ENCODE measurements around the gene ELMO1.

The ELMO1 gene

DNA sequence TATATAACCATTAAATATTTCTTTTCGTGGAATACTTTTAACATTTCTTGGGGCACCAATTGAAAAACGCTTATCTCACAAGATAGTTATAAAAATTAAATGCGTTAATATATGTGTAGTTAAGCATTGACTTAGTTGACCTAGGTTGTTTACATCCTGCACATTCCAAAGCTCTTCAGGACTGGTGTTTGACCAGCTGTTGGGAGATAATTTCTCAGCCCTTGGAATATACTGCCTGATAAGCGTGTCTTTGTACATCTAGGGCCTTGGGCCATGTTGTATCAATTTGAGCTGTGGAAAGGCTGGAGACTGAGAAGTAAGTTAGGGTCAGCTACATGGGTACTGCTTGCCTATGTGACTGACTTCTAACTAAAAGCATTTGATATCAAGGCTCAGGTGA lies 634.4 kb downstream of the ELMO1 start:
- DNase-seq (ENCODE audit: low spot score): no peak
- in situ Hi-C loops (cut with MboI; ENCODE audit: low pct_unique_long_range_greater_than_20kb, low sequenced_read_pairs, unreplicated experiment): no loop called here
- TF ChIP-seq, protein P1, sequence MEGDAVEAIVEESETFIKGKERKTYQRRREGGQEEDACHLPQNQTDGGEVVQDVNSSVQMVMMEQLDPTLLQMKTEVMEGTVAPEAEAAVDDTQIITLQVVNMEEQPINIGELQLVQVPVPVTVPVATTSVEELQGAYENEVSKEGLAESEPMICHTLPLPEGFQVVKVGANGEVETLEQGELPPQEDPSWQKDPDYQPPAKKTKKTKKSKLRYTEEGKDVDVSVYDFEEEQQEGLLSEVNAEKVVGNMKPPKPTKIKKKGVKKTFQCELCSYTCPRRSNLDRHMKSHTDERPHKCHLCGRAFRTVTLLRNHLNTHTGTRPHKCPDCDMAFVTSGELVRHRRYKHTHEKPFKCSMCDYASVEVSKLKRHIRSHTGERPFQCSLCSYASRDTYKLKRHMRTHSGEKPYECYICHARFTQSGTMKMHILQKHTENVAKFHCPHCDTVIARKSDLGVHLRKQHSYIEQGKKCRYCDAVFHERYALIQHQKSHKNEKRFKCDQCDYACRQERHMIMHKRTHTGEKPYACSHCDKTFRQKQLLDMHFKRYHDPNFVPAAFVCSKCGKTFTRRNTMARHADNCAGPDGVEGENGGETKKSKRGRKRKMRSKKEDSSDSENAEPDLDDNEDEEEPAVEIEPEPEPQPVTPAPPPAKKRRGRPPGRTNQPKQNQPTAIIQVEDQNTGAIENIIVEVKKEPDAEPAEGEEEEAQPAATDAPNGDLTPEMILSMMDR (IDR thresholded peaks at IDR 0.05; ENCODE audit: extremely low read depth, insufficient read depth, missing control alignments): no peak

GRCh38 chr7:36811807-36812206 lies 636.9 kb downstream of the ELMO1 start:
- DNase-seq (ENCODE audit: low spot score): no peak
- in situ Hi-C loops (cut with MboI; ENCODE audit: low pct_unique_long_range_greater_than_20kb, low sequenced_read_pairs, unreplicated experiment): no loop called here

GRCh38 chr7:36810489-36810888 lies 638.2 kb downstream of the ELMO1 start:
- in situ Hi-C loops (cut with MboI; ENCODE audit: low pct_unique_long_range_greater_than_20kb, low sequenced_read_pairs, unreplicated experiment): no loop called here
- DNase-seq (ENCODE audit: low spot score): no peak
- TF ChIP-seq, protein P1 (IDR thresholded peaks at IDR 0.05; ENCODE audit: extremely low read depth, insufficient read depth, missing control alignments): no peak

More at GRCh38 chr7:36811807-36812206, 636.9 kb downstream of the ELMO1 start:
- TF ChIP-seq, protein P1 (IDR thresholded peaks at IDR 0.05; ENCODE audit: extremely low read depth, insufficient read depth, missing control alignments): no peak

GRCh38 chr7:36810032-36810431 lies 638.6 kb downstream of the ELMO1 start:
- TF ChIP-seq, protein P1 (IDR thresholded peaks at IDR 0.05; ENCODE audit: extremely low read depth, insufficient read depth, missing control alignments): no peak
- in situ Hi-C loops (cut with MboI; ENCODE audit: low pct_unique_long_range_greater_than_20kb, low sequenced_read_pairs, unreplicated experiment): no loop called here
- DNase-seq (ENCODE audit: low spot score): no peak

DNA sequence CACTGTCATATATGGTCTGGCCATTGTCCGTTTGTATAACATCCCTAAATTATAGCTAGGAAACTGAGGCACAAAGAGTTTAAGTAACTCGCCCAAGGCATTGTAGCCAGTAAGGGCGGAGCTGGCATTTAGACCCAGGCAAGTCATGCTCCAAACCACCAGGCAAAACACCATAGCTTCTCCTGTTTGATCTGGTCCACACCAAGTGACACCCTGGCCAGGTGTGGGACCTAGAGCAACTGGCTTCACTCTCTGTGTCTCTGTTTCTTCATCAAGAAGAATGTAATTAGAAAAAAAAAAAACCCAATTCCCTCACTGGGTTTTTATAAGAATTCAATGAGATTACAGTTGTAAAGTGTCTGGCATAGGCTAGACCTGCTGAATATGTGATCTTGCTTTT lies 639.2 kb downstream of the ELMO1 start:
- in situ Hi-C loops (cut with MboI; ENCODE audit: low pct_unique_long_range_greater_than_20kb, low sequenced_read_pairs, unreplicated experiment): no loop called here
- TF ChIP-seq, protein P1 (IDR thresholded peaks at IDR 0.05; ENCODE audit: extremely low read depth, insufficient read depth, missing control alignments): no peak
- DNase-seq (ENCODE audit: low spot score): no peak

- TF ChIP-seq, protein P1 (IDR thresholded peaks at IDR 0.05; ENCODE audit: extremely low read depth, insufficient read depth, missing control alignments): no peak
- no peak for DNase-seq (ENCODE audit: low spot score)
- in situ Hi-C loops (cut with MboI; ENCODE audit: low pct_unique_long_range_greater_than_20kb, low sequenced_read_pairs, unreplicated experiment): no loop called here
These were observed 639.6 kb downstream of the ELMO1 start for GRCh38 chr7:36809086-36809485.

DNA sequence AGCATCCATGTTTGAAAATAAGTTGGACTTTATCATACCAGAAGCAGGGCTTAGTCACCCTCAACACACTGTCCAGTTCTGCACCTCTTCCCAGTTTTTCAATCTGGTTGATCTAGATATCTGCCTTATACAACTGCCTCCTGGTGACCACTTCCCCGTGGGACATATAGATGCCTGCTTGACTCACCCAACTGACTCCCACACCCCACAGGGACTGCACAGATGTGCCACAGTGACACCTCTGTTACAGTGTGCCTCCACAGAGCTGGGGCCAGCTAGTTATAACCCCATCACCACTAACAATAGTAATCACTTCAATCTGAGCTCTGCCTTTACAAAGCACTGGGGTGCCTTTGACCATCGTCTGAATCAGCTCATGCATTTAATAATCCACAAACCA lies 641.8 kb downstream of the ELMO1 start:
- in situ Hi-C loops (cut with MboI; ENCODE audit: low pct_unique_long_range_greater_than_20kb, low sequenced_read_pairs, unreplicated experiment): no loop called here
- TF ChIP-seq, protein P1 (IDR thresholded peaks at IDR 0.05; ENCODE audit: extremely low read depth, insufficient read depth, missing control alignments): no peak
- DNase-seq (ENCODE audit: low spot score): no peak

All from GM13977 (cell line).